Calu3 (cell line): ENCODE data around the gene GPI. TPM values are rescaled to one million over a fixed set of nuclear protein-coding genes. Genes with fewer than 3 reads are reported as not detected.

Experiments used
- BruUV-seq: library from RNA; stranded (reverse); fragments of 400-500 nt; replicated peaks from 2 replicates; lab custom pipeline; 2021; lab: Mats Ljungman, UMichigan
- CTCF ChIA-PET: fragments of 300-600 bp; sonication (Branson Sonifier 250); formaldehyde crosslinking; loops from one replicate; lab custom pipeline; 2022; ENCODE audit warnings: antibody characterized with exemption; lab: Charles Lee
- DNase-seq: peaks from one replicate; pipeline ENCODE4 v3.0.0; 2022
- H3K27ac Mint-ChIP-seq: one replicate; pipeline ENCODE4 v1.8.0; 2022; ENCODE audit warnings: mixed read lengths; ENCODE audit not compliant: unreplicated experiment
- H3K27me3 Mint-ChIP-seq: one replicate; pipeline ENCODE4 v1.8.0; 2022; ENCODE audit warnings: mixed read lengths; ENCODE audit not compliant: unreplicated experiment
- H3K36me3 Mint-ChIP-seq: one replicate; pipeline ENCODE4 v1.8.0; 2022; ENCODE audit warnings: mild to moderate bottlenecking, moderate library complexity, mixed read lengths; ENCODE audit not compliant: insufficient read depth, unreplicated experiment
- H3K4me1 Mint-ChIP-seq: one replicate; pipeline ENCODE4 v1.8.0; 2022; ENCODE audit warnings: mild to moderate bottlenecking, low read depth, mixed read lengths; ENCODE audit not compliant: unreplicated experiment
- H3K4me3 Mint-ChIP-seq: one replicate; pipeline ENCODE4 v1.8.0; 2022; ENCODE audit warnings: mild to moderate bottlenecking, low read depth, moderate library complexity, mixed read lengths; ENCODE audit not compliant: unreplicated experiment
- H3K9me3 Mint-ChIP-seq: one replicate; pipeline ENCODE4 v1.8.0; 2022; ENCODE audit warnings: low read depth, mixed read lengths; ENCODE audit not compliant: unreplicated experiment
- CTCF ChIP-seq: fragments of 200-600 bp; IDR thresholded peaks from one replicate; pipeline ENCODE4 v1.8.0; 2022; ENCODE audit warnings: antibody characterized with exemption; ENCODE audit not compliant: unreplicated experiment
- intact Hi-C: fragments of 100-400 bp; cut with micrococcal nuclease; formaldehyde crosslinking; loops from one replicate; pipeline ENCODE4 v1.10.0; 2022; ENCODE audit not compliant: unreplicated experiment
- total RNA-seq: library from RNA; stranded (reverse); gene quantifications from 2 replicates; pipeline ENCODE4 v1.2.3, GENCODE V29; 2022

The GPI gene
- total RNA-seq, 1 experiment from 2014 or later = 375 TPM

GRCh38 chr19:34363930-34364329 lies 1.1 kb upstream of the GPI start:
- Mint-ChIP-seq H3K36me3 (peaks cover 66% of the 10 kb centered on the region), H3K27ac (no peak overlapping the region), H3K4me3 (no peak overlapping the region), H3K4me1 (peaks cover 34% of the 10 kb centered on the region), H3K27me3 (no peaks in the 10 kb centered on the region), H3K9me3 (no peaks in the 10 kb centered on the region)
- DNase-seq = no peak
- BruUV-seq = no TSS peak
- intact Hi-C loops = loop anchor here (2.0 kb wide), 1 partner anchor 67 kb away; no protein-coding TSS in a partner anchor
- CTCF ChIA-PET = no interaction called here
- no peak for TF ChIP-seq CTCF

DNA sequence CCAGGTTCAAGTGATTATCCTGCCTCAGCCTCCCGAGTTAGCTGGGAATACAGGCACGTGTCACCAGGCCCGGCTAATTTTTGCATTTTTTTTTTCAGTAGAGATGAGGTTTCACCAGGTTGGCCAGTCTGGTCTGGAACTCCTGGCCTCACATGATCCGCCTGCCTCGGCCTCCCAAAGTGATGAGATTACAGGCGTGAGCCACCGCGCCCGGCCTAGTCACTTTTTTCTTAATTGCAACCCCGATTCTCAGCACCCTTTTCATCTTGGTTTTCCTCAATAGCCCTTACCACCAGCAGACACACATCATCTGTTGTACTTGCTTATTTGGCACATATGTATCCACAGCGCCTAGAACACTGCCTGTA lies 550 bp upstream of the GPI start:
- H3K4me3 Mint-ChIP-seq = peak overlapping the region; percentile 91
- intact Hi-C loops = loop anchor here (2.0 kb wide), 1 partner anchor 66 kb away; no protein-coding TSS in a partner anchor
- H3K36me3 Mint-ChIP-seq = peaks cover 61% of the 10 kb centered on the region
- H3K27ac Mint-ChIP-seq = peak overlapping the region; percentile 45
- peaks cover 34% of the 10 kb centered on the region for H3K4me1 Mint-ChIP-seq
- no peak for TF ChIP-seq CTCF
- H3K27me3 Mint-ChIP-seq = no peaks in the 10 kb centered on the region
- BruUV-seq = no TSS peak
- DNase-seq = no peak
- CTCF ChIA-PET = no interaction called here
- no peaks in the 10 kb centered on the region for H3K9me3 Mint-ChIP-seq

- no TSS peak for BruUV-seq
- Mint-ChIP-seq H3K36me3 (peaks cover 63% of the 10 kb centered on the region), H3K27ac (peak overlapping the region; percentile 19), H3K4me3 (peak overlapping the region; percentile 91), H3K27me3 (no peaks in the 10 kb centered on the region), H3K4me1 (peaks cover 24% of the 10 kb centered on the region), H3K9me3 (no peaks in the 10 kb centered on the region)
- intact Hi-C loops = loop anchor here (2.0 kb wide), 1 partner anchor 65 kb away; no protein-coding TSS in a partner anchor
- no peak for TF ChIP-seq CTCF
- CTCF ChIA-PET = interaction anchor here (0.9 kb wide), 1 partner anchor 64 kb away, joined by 3 read pairs; no protein-coding TSS in a partner anchor
- DNase-seq = peak; percentile 39
Observed at GRCh38 chr19:34365463-34366401, 736 bp downstream of the GPI start.

DNA sequence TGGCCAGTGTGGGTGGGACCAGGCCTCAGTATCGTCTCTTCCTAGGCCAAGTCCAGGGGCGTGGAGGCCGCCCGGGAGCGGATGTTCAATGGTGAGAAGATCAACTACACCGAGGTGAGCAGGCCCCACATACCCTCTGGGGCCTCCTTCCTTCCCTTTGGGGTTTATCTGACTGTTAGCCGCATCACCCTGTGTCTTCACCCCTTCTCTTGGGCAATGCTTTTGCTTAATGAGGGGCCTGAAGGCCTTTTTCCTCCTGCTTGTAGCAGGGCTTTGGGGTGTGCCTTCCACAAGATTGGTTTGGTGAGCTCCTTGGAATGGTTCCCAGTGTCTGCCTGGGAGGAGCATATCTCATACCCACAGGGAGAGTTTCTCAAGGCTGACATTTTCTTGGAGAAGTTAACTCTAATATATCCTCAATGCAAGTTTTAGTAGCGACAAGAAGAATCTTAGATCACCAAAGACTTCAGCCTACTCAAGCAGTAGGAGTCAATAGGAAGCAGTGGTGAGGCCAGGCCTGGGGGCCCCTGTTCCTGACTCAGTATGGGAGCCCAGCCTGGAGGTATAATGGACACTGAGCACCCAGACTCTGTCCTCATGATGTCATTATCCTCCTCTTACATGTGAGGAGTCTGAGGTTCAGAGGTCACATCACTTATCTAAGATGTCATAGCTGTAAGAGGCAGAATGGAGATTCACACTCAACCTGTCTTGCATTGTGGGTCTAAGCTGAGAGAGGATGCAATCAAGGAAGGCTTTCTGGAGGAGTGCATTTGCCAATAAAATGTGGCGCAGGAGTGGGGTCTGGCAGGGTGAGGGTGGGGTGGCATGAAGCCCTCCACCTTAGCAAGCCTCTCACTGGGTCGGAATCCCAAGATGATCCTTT lies 2.0 kb downstream of the GPI start:
- H3K27ac Mint-ChIP-seq = peak overlapping the region; percentile 23
- no peak for TF ChIP-seq CTCF
- CTCF ChIA-PET = no interaction called here
- H3K27me3 Mint-ChIP-seq = no peaks in the 10 kb centered on the region
- DNase-seq = no peak
- H3K36me3 Mint-ChIP-seq = peaks cover 67% of the 10 kb centered on the region
- intact Hi-C loops = no loop called here
- H3K9me3 Mint-ChIP-seq = no peaks in the 10 kb centered on the region
- peak overlapping the region; percentile 91 for H3K4me3 Mint-ChIP-seq
- H3K4me1 Mint-ChIP-seq = peaks cover 24% of the 10 kb centered on the region
- BruUV-seq = TSS peak; percentile 11
